Measurements from ENCODE around the gene ZBTB45. TPM values are rescaled to one million over a fixed set of nuclear protein-coding genes. Genes with fewer than 3 reads are reported as not detected.
A peak's percentile ranks its signal among the peaks of the same experiment; 100 is the strongest.

The ZBTB45 gene
- total and polyA plus RNA-seq, 5 experiments from 2014 or later, result 2.8 to 23.0 (median 5.3) TPM

DNA sequence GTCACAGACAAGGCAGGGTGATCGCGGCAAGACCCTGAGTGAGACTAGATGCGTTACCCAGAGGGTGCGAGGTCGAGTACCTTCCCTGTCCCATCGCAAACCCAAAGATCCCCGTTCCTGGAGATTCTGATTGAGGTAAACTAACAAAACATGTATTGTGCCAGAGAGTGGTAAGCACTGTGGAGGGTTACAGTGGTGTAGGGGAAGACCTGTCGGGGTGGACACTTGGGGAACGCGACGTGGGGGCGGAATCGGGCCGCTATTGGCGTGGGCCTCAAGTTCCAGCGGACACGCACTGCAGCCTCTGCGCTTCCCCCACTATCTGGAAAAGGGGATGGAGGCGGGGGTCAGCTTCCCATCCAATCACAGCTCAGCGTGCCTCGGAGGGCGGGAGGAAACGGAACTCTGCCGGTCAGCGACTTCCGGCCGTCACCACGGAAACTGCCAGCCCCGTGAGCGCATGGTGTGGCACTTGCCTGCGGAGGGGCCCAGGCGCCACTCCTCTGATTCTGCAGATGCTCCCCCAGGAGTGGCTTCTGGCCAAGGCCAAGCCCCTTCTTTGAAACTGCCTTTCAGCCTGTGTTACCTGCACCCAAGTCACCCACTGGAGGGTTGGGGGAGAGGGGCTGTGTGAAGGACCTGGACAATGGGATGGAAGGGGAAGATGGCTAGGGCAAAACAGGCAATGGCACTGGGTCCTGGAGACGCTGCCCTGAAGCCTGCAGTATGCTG is 39.8 kb upstream of the ZBTB45 start:
- Mint-ChIP-seq H3K27me3 (peaks cover 0 to 2% (median 0%) of the 10 kb centered on the region in 5 donors), H3K36me3 (peaks cover 0 to 17% (median 8%) of the 10 kb centered on the region in 3 donors), H3K4me3 (peak overlapping the region; percentile 94 to 99 (median 97)), H3K9me3 (no peaks in the 10 kb centered on the region), H3K27ac (peak overlapping the region; percentile 93 to 100 (median 98)), H3K4me1 (peaks cover 30 to 81% (median 79%) of the 10 kb centered on the region in 4 donors)
- DNase-seq (peak in 5 of 10 donors; percentile 41 to 68 (median 45)), ATAC-seq (no peak)
- POLR2A ChIA-PET, result interaction anchor here (1.6 to 9.1 kb wide), 4 partner anchors 12 to 203 kb away, joined by 3 to 91 read pairs (median 72); partner anchors contain the start of genes MZF1, TRIM28 and ZBTB45

DNA sequence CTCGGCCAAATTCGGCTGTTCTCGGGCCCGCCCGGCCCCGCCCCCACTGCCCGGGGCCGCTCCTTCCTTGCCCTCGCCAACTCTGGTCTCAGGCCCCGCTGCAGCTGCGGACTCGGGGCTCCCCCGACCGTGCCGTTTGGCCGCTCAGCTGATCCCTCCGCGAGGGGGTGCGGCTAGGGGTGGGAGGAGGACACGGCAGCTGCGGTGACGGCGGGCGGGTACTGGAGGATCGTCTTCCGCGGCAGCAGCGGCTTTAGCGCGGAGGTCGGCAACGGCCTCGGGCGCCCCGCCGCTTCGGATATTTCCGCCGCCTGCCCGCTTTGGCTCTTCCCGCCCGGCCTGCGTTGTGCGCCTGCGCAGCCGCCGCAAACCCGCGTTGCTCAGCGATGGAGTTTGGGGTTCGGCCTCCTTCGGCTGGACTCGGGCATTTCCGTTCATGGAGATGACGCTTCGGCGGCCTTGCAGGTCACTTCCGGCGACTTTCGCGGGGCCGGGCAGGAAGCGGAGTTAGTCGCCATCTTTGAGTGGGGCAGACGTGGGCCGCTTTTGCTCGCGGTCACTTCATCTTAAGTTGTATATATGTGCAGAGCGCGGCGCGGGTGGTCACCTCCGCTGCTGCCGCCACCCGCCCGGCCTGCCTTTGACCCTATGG is 39.1 kb upstream of the ZBTB45 start:
- H3K36me3 Mint-ChIP-seq, result peaks cover 0 to 20% (median 8%) of the 10 kb centered on the region in 3 donors
- peak overlapping the region; percentile 93 to 100 (median 98) for H3K27ac Mint-ChIP-seq
- H3K27me3 Mint-ChIP-seq, result peaks cover 0 to 2% (median 0%) of the 10 kb centered on the region in 5 donors
- peak; percentile 68 to 72 for ATAC-seq
- peaks cover 33 to 81% (median 80%) of the 10 kb centered on the region in 4 donors for H3K4me1 Mint-ChIP-seq
- peak overlapping the region; percentile 94 to 99 (median 97) for H3K4me3 Mint-ChIP-seq
- DNase-seq, result peak; percentile 99 to 100 (median 100)
- POLR2A ChIA-PET, result interaction anchor here (0.9 to 9.1 kb wide), 6 partner anchors 8 to 211 kb away, joined by 3 to 91 read pairs (median 5); partner anchors contain the start of genes TRIM28 and ZBTB45
- H3K9me3 Mint-ChIP-seq, result no peaks in the 10 kb centered on the region

DNA sequence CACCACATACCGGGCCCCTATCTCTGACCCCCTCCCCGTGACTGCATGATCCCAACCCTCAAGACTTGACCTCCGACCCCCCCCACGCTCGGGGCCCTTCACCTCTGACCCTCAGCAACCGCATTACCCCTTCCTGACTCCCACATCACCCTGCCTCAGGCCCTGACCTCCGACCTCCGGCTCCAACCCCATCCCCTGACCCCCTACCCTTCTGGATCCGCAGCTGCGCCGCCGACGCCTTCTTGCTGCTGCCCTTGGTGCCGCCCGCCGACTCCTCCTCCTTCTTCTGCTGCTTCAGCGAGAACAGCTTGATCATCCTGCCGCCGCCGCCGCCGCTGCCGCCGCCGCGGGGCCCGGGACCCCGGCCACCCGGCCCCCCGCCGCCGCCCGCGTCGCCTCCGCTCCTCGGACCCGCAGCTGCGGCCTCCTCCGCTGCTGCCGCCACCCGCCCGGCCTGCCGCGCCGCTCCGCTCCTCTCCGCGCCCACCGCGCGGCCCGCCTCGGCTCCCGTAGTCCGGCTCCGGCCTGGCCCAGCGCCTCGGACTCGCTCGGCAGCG is 38.5 kb upstream of the ZBTB45 start, which contains the start of gene UBE2M:
Gene UBE2M (minus strand): TSS at position 546 of the 557 bp plus-strand sequence. CDS start 230 bp downstream, at position 316.
- Mint-ChIP-seq H3K27ac (peak within 1 kb of the TSS; percentile 93 to 100 (median 99)), H3K4me1 (peaks cover 28 to 78% (median 78%) of the 10 kb centered on the region in 4 donors), H3K9me3 (no peaks in the 10 kb centered on the region), H3K4me3 (peak within 1 kb of the TSS; percentile 96 to 99 (median 97)), H3K36me3 (peaks cover 0 to 24% (median 11%) of the 10 kb centered on the region in 3 donors), H3K27me3 (peaks cover 0 to 2% (median 0%) of the 10 kb centered on the region in 5 donors)
- DNase-seq (peak in 7 of 10 donors; percentile 46 to 81 (median 57)), ATAC-seq (peak; percentile 12 to 18)
- POLR2A ChIA-PET, result interaction anchor here (0.9 to 9.1 kb wide), 6 partner anchors 9 to 211 kb away, joined by 3 to 91 read pairs (median 5); partner anchors contain the start of genes TRIM28 and ZBTB45

DNA sequence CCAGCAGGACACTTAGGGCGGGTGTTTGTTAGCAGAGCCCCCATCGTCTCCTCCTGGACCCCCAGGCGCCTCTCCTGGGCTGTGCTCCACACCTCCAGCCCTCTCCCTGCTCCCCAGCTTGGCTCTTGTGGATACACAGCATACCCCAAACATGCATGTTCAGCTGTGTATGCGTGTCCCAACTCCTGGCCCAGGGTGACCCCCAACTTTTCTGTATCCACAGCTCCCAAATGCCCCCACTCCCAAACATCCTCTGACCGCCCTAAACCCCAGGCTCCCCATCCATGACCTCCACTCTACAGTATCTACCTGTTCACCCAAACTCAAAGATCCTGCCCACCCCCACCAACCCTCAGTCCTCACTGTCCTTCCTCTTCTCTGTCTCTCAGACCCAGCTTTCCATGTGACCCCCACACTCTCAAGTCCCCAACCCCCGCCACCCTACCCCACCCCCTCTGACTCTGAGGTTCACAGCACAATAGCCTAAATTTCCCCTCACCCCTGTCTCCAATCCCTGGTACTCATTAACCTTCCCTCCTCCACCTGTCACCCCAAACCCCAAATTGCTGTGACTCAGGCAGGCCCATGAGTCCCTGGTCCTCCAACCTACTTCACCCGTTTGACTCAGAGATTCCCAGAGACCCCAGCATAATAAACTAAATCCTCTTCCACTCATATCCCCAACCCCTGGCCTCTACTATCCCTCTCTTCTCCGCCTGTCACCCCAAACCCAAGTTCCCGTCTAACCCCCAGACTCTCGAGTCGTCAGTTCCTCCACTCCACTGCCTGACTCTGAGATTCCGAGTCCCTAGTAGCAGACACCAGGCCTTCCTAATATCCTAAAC is 37.8 kb upstream of the ZBTB45 start:
- ATAC-seq (no peak), DNase-seq (no peak)
- Mint-ChIP-seq H3K36me3 (peaks cover 4 to 31% (median 15%) of the 10 kb centered on the region in 3 donors), H3K4me1 (peaks cover 34 to 80% (median 79%) of the 10 kb centered on the region in 4 donors), H3K9me3 (no peaks in the 10 kb centered on the region), H3K27me3 (peaks cover 0 to 2% (median 0%) of the 10 kb centered on the region in 5 donors), H3K27ac (peak overlapping the region; percentile 87 to 99 (median 96)), H3K4me3 (peak overlapping the region; percentile 88 to 99 (median 93))
- POLR2A ChIA-PET, result interaction anchor here (0.9 to 9.1 kb wide), 8 partner anchors 9 to 210 kb away, joined by 3 to 91 read pairs (median 6); partner anchors contain the start of genes TRIM28 and ZBTB45

DNA sequence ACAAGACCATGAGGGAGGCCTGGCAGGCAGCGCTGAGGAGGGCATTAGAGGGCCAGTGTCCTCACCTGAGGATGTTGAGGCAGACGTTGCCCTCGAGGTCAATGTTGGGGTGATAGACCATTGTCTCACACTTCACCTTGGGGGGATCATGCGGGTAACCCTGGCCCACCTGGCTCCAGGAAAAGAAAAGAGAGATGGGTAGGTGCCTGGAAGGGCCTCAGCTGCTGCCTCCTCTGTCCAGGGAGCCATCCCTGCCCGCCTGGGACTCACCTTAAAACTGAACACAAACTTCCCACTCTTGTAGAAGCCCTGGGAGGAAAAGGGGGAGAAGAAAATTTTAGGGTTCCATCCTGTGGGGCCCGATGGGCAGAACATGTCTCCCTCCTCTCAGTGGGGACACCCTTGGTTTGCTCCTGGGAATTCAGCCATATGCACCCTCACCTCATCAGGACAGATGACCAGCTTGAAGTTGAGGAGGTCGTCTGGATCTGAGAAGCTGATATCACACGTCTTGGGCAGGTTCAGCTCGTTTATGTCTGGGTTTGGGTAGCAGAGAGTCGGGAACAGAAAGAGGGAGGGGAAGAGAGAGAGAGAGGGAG is 37.1 kb upstream of the ZBTB45 start:
- peaks cover 34 to 78% (median 74%) of the 10 kb centered on the region in 4 donors for H3K4me1 Mint-ChIP-seq
- H3K36me3 Mint-ChIP-seq, result peaks cover 4 to 38% (median 18%) of the 10 kb centered on the region in 3 donors
- DNase-seq, result no peak

DNA sequence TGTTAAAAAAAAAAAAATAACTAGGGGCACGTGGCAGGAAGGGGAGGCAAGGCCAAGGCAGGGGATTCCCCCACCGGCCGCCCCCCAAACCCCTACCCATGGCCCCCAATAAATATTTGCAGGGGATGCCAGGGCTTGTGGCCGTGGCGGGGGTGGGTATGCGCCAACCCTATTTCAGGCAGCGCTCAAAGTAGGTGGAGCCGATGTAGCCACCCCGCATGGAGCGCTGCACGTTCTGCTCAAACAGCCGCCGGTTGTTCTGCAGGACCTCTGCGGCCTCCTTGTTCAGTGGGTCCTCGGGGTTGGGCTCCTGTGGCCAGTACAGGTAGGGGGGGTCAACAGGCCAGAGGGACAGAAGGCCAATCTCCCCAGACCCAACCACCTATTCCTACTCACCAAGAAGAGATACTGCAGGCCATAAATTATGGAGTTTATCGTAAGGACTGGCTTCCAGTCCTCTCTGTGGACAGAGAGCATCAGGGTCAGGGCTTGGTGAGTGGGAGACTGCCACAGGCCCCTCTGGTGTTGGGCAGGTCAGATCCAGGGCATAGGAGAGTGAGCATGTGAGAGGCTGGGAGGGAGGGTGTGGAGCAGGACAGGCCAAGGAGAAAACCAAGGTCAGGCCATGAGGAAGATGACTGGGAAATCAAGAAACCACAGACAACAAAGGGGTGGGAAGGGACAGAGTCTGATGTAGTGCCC is 36.5 kb upstream of the ZBTB45 start:
- Mint-ChIP-seq H3K9me3 (no peaks in the 10 kb centered on the region), H3K4me3 (peak overlapping the region; percentile 70 to 99 (median 92)), H3K27me3 (peaks cover 0 to 2% (median 0%) of the 10 kb centered on the region in 5 donors), H3K27ac (peak overlapping the region; percentile 81 to 99 (median 98)), H3K4me1 (peaks cover 34 to 72% (median 67%) of the 10 kb centered on the region in 4 donors), H3K36me3 (peaks cover 4 to 44% (median 18%) of the 10 kb centered on the region in 3 donors)
- ATAC-seq, result no peak
- POLR2A ChIA-PET, result interaction anchor here (0.5 to 9.1 kb wide), 12 partner anchors 11 to 975 kb away, joined by 3 to 99 read pairs (median 10); partner anchors contain the start of genes MZF1, TRIM28, ZBTB45 and ZNF446
- no peak for DNase-seq

More for the DNA sequence above, 37.1 kb upstream of the ZBTB45 start:
- POLR2A ChIA-PET, result interaction anchor here (0.9 to 9.1 kb wide), 4 partner anchors 11 to 37 kb away, joined by 5 to 91 read pairs (median 6); partner anchors contain the start of genes TRIM28 and ZBTB45
- no peak for ATAC-seq
- Mint-ChIP-seq H3K9me3 (no peaks in the 10 kb centered on the region), H3K27ac (peak overlapping the region; percentile 81 to 99 (median 96)), H3K27me3 (peaks cover 0 to 2% (median 0%) of the 10 kb centered on the region in 5 donors), H3K4me3 (peak overlapping the region; percentile 70 to 99 (median 90))

DNA sequence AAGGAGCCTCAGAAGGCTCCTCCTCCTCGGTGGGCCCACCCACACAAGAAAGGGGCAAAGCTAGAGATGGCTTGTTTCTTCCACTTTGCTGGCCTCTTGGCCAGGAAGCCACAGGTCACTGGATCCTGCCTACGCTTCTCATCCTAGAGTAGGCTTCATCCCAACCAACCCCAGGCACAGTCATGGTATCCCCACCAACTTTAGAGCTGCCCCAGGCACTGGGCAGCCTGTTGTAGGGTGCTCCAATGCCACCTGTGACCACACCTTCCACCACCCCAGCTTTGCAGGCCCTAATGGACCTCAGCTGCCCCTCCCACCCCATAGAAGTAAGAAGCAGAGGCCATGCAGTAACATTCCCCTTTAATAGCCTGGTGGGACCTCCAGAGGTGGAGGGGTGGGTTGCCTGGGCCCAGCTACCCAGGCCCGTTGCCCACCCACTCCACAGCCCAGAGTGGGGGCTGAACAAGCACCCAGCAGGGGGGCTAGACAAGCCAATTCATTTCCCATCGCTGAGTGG is 35.8 kb upstream of the ZBTB45 start:
- Mint-ChIP-seq H3K27me3 (peaks cover 0 to 2% (median 0%) of the 10 kb centered on the region in 5 donors), H3K27ac (peak overlapping the region; percentile 94 to 99 (median 98)), H3K9me3 (no peaks in the 10 kb centered on the region), H3K4me3 (peak overlapping the region; percentile 86 to 98 (median 96)), H3K36me3 (peaks cover 4 to 50% (median 20%) of the 10 kb centered on the region in 3 donors), H3K4me1 (peaks cover 33 to 68% (median 62%) of the 10 kb centered on the region in 4 donors)
- ATAC-seq, result peak; percentile 15 to 21
- POLR2A ChIA-PET, result interaction anchor here (0.5 to 4.0 kb wide), 14 partner anchors 7 to 975 kb away, joined by 3 to 99 read pairs (median 8); partner anchors contain the start of genes MZF1, TRIM28, ZBTB45 and ZNF446
- no peak for DNase-seq

DNA sequence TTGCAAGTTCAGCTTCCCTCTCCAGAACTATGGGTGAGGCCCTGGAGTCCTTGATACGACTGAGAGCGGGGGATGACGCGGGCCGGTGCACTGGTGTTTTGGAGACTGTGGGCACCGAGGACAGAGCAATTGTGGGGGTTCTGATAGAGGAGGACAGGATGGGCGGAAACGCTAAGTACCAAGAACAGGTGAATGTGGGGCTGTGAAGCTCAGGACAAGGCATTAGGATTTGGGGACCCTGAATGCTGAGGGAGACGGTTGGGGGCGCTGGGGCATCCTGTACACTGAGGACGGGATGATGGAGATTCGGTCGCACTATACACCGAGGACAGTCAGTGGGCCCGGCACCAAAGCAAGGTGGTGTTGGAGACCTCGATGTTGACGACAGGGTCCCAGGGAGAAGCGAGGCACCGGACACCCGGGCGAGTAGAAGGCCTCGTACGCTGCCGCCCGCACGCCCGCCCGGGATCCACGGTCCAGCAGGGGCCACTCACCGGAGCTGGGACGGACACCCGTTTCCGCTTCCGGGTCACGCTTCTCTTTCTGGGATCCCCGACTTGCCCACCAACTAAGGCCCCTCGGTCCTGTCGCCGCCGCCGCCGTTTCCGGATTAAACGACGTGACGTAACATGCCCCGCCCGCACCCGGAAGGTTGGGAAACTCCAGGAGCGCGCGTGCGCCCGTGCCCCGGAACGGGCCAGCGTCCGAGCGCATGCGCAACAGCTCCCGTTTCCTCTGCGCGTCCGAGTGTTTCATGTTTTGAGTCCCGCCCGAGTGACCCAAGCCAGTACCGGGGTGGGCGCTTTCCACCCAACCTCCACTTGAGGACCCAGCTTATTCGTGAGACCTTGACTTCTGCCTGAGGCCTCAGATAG is 35.1 kb upstream of the ZBTB45 start, which contains the start of gene CHMP2A:
Gene CHMP2A (minus strand): TSS at position 612 of the 875 bp plus-strand sequence. CDS start 893 bp downstream, outside the sequence.
- H3K27me3 Mint-ChIP-seq, result peaks cover 0 to 2% (median 0%) of the 10 kb centered on the region in 5 donors
- H3K27ac Mint-ChIP-seq, result peak within 1 kb of the TSS; percentile 94 to 99 (median 99)
- H3K36me3 Mint-ChIP-seq, result peaks cover 4 to 57% (median 20%) of the 10 kb centered on the region in 3 donors
- peaks cover 29 to 67% (median 56%) of the 10 kb centered on the region in 4 donors for H3K4me1 Mint-ChIP-seq
- no peaks in the 10 kb centered on the region for H3K9me3 Mint-ChIP-seq
- peak; percentile 41 to 45 for ATAC-seq
- POLR2A ChIA-PET, result interaction anchor here (0.6 to 4.0 kb wide), 17 partner anchors 8 to 198 kb away, joined by 3 to 99 read pairs (median 6); partner anchors contain the start of genes MZF1, RPS5, TRIM28 and ZBTB45
- peak; percentile 95 to 99 (median 96) for DNase-seq
- H3K4me3 Mint-ChIP-seq, result peak within 1 kb of the TSS; percentile 86 to 98 (median 96)
